ENCODE results near the gene U2SURP.
"Not testable (repeated sequence)": the region's sequence is repeated elsewhere in the genome, so short reads cannot be mapped to it uniquely, and the experiment has no call there.

GRCh38 chr3:143031796-143032387 is 30.5 kb downstream of the U2SURP start:
- not testable (repeated sequence) for TF ChIP-seq GATA1 (IDR thresholded peaks at IDR 0.05; ENCODE audit: low read depth, low read length); POLR2A (IDR thresholded peaks at IDR 0.05; ENCODE audit: low read length)

All from erythroblast (primary cell).